Endothelial cell of umbilical vein (primary cell): Measurements from ENCODE around the gene DAG1. TPM values are rescaled to one million over a fixed set of nuclear protein-coding genes. Genes with fewer than 3 reads are reported as not detected.

Experiments used
- BruUV-seq: library from RNA; stranded (reverse); fragments of 400-500 nt; replicated peaks from 2 replicates; lab custom pipeline; 2021; lab: Mats Ljungman, UMichigan
- CTCF ChIA-PET: fragments of 300-600, 350-600 bp; sonication (Branson Sonifier 250); formaldehyde crosslinking; loops from one replicate; lab custom pipeline; 2021; ENCODE audit warnings: antibody characterized with exemption, inconsistent platforms; lab: Charles Lee
- POLR2A ChIA-PET: fragments of 300-600, 350-600 bp; sonication (Branson Sonifier 250); formaldehyde crosslinking; loops from one replicate; lab custom pipeline; 2021; ENCODE audit warnings: antibody characterized with exemption, inconsistent platforms; lab: Charles Lee
- DNase-seq: peaks from one replicate; pipeline ENCODE4 v3.0.0-alpha.2; 2011; ENCODE audit warnings: low read depth, low spot score
- FAIRE-seq: peaks from 2 replicates; lab custom pipeline; 2011; peaks lifted over from hg19 to GRCh38; lab: Jason Lieb, UNC
- H2AFZ ChIP-seq: 2 replicates; pipeline ENCODE4 v1.6.0; 2012; ENCODE audit warnings: low read depth, low read length, control low read depth, inconsistent platforms
- H3K27ac ChIP-seq: 2 replicates; pipeline ENCODE4 v1.5.1; 2011; ENCODE audit warnings: low read depth, mild to moderate bottlenecking, control low read depth, low read length, moderate library complexity; ENCODE audit not compliant: insufficient read depth
- H3K27me3 ChIP-seq, 2 experiments: 2 replicates each; pipeline versions ENCODE4 v1.6.0 to v1.6.1; 2011; ENCODE audit warnings: low read length in 2 of 2, mixed read lengths in 1 of 2; ENCODE audit not compliant: control insufficient read depth in 2 of 2, insufficient read depth in 2 of 2
- H3K36me3 ChIP-seq, 2 experiments: 2 replicates in 1 of 2; 3 replicates in 1 of 2; pipeline ENCODE4 v1.5.1; 2011; ENCODE audit warnings: low read length in 2 of 2, mild to moderate bottlenecking in 1 of 2, moderate library complexity in 1 of 2; ENCODE audit not compliant: control insufficient read depth in 2 of 2, insufficient read depth in 2 of 2; ENCODE audit errors: extremely low read depth in 1 of 2
- H3K4me1 ChIP-seq: 3 replicates; pipeline ENCODE4 v1.5.1; 2011; ENCODE audit warnings: mild to moderate bottlenecking, low read length; ENCODE audit not compliant: control insufficient read depth, insufficient read depth; ENCODE audit errors: extremely low read depth
- H3K4me2 ChIP-seq: 2 replicates; pipeline ENCODE4 v1.6.1; 2011; ENCODE audit warnings: low read length, control low read depth, mixed read lengths; ENCODE audit not compliant: insufficient read depth
- H3K4me3 ChIP-seq, 3 experiments: fragments of 200-600 bp in 1 of 3; sonication (generic), shearing (Covaris generic) in 1 of 3; replicated peaks in 1 of 3; 2 replicates each; pipeline ENCODE4 v1.5.1; 2011 to 2016; ENCODE audit warnings: control low read depth in 3 of 3, low read length in 3 of 3, mild to moderate bottlenecking in 2 of 3, inconsistent platforms in 1 of 3, low read depth in 1 of 3, moderate library complexity in 1 of 3; ENCODE audit not compliant: insufficient read depth in 1 of 3
- H3K79me2 ChIP-seq: 2 replicates; pipeline ENCODE4 v1.6.0; 2012; ENCODE audit warnings: low read length, inconsistent platforms; ENCODE audit not compliant: control insufficient read depth, insufficient read depth
- H3K9ac ChIP-seq: replicated peaks from 2 replicates; pipeline ENCODE3; 2011; ENCODE audit warnings: low read length, control low read depth; ENCODE audit not compliant: insufficient read depth; ENCODE audit errors: extremely low read depth
- H3K9me1 ChIP-seq: replicated peaks from 3 replicates; pipeline ENCODE4 v1.6.0; 2011; ENCODE audit warnings: mild to moderate bottlenecking, low read length; ENCODE audit not compliant: control insufficient read depth, insufficient read depth; ENCODE audit errors: extremely low read depth
- H3K9me3 ChIP-seq: replicated peaks from 2 replicates; pipeline ENCODE4 v1.5.1; 2012; ENCODE audit warnings: low read length, inconsistent platforms; ENCODE audit not compliant: control insufficient read depth, insufficient read depth
- H4K20me1 ChIP-seq: replicated peaks from 2 replicates; pipeline ENCODE3; 2011; ENCODE audit warnings: mild to moderate bottlenecking, low read length; ENCODE audit not compliant: control insufficient read depth, insufficient read depth; ENCODE audit errors: extremely low read depth
- EZH2 ChIP-seq: IDR thresholded peaks from 2 replicates; pipeline ENCODE4 v1.6.1; 2012; ENCODE audit warnings: borderline replicate concordance, low read depth, mild to moderate bottlenecking, moderate library complexity, low read length, inconsistent platforms; ENCODE audit not compliant: severe bottlenecking
- FOS ChIP-seq: IDR thresholded peaks from 2 replicates; pipeline ENCODE4 v1.6.1; 2011; ENCODE audit warnings: mild to moderate bottlenecking, low read length, moderate library complexity, borderline replicate concordance; ENCODE audit not compliant: insufficient read depth
- GATA2 ChIP-seq: IDR thresholded peaks from 2 replicates; pipeline ENCODE4 v1.7.0; 2011; ENCODE audit warnings: low read depth, mild to moderate bottlenecking, moderate library complexity, mixed read lengths, low read length; ENCODE audit not compliant: insufficient read length, insufficient read depth
- JUN ChIP-seq: IDR thresholded peaks from 2 replicates; pipeline ENCODE4 v1.6.1; 2011; ENCODE audit warnings: borderline replicate concordance, low read depth; ENCODE audit not compliant: insufficient read length, insufficient read depth
- MYC ChIP-seq: IDR thresholded peaks from one replicate; pipeline ENCODE4 v1.6.1; 2011; ENCODE audit warnings: mild to moderate bottlenecking, low read depth, low read length
- POLR2A ChIP-seq: IDR thresholded peaks from 2 replicates; pipeline ENCODE4 v1.6.1; 2012; ENCODE audit warnings: low read depth, mild to moderate bottlenecking, control low read depth, low read length
- POLR2AphosphoS5 ChIP-seq: IDR thresholded peaks from 2 replicates; pipeline ENCODE4 v1.6.1; 2012; ENCODE audit warnings: low read depth, mild to moderate bottlenecking, control low read depth, low read length, moderate library complexity; ENCODE audit not compliant: insufficient read depth
- dilution Hi-C: fragments of 300-500 bp; cut with MboI; formaldehyde crosslinking; loops from one replicate; pipeline ENCODE4 v1.15.0; 2019; ENCODE audit warnings: low sequenced_read_pairs; ENCODE audit not compliant: extremely low pct_ligation_motif_present
- intact Hi-C: fragments of 100-400 bp; cut with micrococcal nuclease; formaldehyde crosslinking; loops from one replicate; pipeline ENCODE4 v1.10.0; 2022
- polyA plus RNA-seq, 4 experiments: library from polyadenylated mRNA; depleted of rRNA in 3 of 4; stranded (reverse) in 3 of 4; unstranded in 1 of 4; fragments of >200 nt; gene quantifications; 2 replicates each; pipeline versions ENCODE4 v1.2.1 to v1.2.3, GENCODE V29; 2011 to 2012; ENCODE audit warnings: missing spikeins in 1 of 4
- total RNA-seq: library from RNA; stranded (reverse); gene quantifications from 2 replicates; pipeline ENCODE4 v1.2.3, GENCODE V29; 2021
- TF ChIP-seq, protein P1 (sequence below): IDR thresholded peaks from 2 replicates; pipeline ENCODE4 v1.6.1; 2011; ENCODE audit not compliant: insufficient read depth, insufficient read length
- TF ChIP-seq, protein P2 (sequence below), 2 donors: IDR thresholded peaks; 1 replicate in 1 of 2; 2 replicates in 1 of 2; pipeline ENCODE4 v1.5.1; 2011; ENCODE audit warnings: low read length in 2 of 2, mild to moderate bottlenecking in 2 of 2, moderate library complexity in 2 of 2, control low read depth in 1 of 2, inconsistent platforms in 1 of 2, low read depth in 1 of 2; ENCODE audit not compliant: insufficient read depth in 1 of 2; ENCODE audit errors: extremely low read depth in 1 of 2

Gene DAG1
- total and polyA plus RNA-seq, 2 donors (not counting 3 experiments of a cell fraction or from before 2014, with no cell fraction given), result 59.6 to 97.5 TPM

DNA sequence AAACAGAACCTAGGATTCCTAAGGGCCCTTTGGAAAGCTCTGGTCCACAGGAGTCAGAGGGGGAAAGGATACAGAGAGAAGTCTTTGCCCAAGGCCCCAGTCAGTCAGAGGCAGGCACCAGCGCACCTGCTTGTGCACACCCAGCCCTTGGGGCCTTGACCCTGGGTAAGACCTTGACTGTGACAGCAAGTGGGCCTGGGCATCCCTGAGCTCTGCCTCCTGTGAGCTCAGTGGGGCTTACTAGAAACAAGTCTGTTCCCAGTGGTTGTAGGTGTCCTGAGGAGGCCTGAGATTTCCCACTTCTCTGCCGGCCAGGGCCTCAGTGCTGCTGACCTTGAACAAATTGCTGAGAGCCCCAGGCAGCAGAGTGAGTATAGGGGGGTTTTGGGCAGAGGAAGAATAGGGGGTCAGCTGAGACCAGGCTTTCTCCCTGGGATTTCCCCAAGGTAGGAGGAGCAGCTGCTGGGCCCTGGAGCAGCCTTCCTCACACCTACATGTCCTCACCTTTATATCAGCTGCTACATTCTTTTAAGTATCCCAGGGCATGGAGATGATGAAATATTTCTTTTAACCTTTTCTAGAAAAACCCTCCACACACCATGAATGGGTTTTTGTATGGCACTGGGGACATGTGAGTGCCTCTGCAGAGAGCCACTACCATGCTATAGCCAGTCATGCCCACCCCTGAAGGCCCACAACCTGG is 9.7 kb upstream of the DAG1 start:
- no TSS peak for BruUV-seq
- Histone ChIP-seq H3K9ac (no peak overlapping the region), H3K79me2 (no peaks in the 10 kb centered on the region), H3K4me3 (no peak overlapping the region), H3K9me3 (no peaks in the 10 kb centered on the region), H3K27ac (no peak overlapping the region), H3K27me3 (no peaks in the 10 kb centered on the region), H4K20me1 (no peaks in the 10 kb centered on the region), H3K4me2 (no peak overlapping the region), H3K9me1 (no peaks in the 10 kb centered on the region), H3K36me3 (no peaks in the 10 kb centered on the region), H2AFZ (no peak overlapping the region), H3K4me1 (no peaks in the 10 kb centered on the region)
- FAIRE-seq, result no peak
- dilution Hi-C loops, result no loop called here
- ChIA-PET POLR2A (no interaction called here), CTCF (interaction anchor here (2.9 kb wide), 1 partner anchor 11 kb away, joined by 24 read pairs; no protein-coding TSS in a partner anchor)
- intact Hi-C loops, result no loop called here
- no peak for TF ChIP-seq POLR2AphosphoS5
- no peak for TF ChIP-seq JUN
- no peak for TF ChIP-seq MYC
- TF ChIP-seq POLR2A, result no peak
- no peak for TF ChIP-seq EZH2
- TF ChIP-seq, protein P1, sequence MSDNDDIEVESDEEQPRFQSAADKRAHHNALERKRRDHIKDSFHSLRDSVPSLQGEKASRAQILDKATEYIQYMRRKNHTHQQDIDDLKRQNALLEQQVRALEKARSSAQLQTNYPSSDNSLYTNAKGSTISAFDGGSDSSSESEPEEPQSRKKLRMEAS, result no peak
- no peak for TF ChIP-seq GATA2
- TF ChIP-seq, protein P2, sequence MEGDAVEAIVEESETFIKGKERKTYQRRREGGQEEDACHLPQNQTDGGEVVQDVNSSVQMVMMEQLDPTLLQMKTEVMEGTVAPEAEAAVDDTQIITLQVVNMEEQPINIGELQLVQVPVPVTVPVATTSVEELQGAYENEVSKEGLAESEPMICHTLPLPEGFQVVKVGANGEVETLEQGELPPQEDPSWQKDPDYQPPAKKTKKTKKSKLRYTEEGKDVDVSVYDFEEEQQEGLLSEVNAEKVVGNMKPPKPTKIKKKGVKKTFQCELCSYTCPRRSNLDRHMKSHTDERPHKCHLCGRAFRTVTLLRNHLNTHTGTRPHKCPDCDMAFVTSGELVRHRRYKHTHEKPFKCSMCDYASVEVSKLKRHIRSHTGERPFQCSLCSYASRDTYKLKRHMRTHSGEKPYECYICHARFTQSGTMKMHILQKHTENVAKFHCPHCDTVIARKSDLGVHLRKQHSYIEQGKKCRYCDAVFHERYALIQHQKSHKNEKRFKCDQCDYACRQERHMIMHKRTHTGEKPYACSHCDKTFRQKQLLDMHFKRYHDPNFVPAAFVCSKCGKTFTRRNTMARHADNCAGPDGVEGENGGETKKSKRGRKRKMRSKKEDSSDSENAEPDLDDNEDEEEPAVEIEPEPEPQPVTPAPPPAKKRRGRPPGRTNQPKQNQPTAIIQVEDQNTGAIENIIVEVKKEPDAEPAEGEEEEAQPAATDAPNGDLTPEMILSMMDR (IDR thresholded peaks at IDR 0.05; ENCODE audit: extremely low read depth in 1 of 2, insufficient read depth in 1 of 2, low read depth in 1 of 2, low read length in 2 of 2), result no peak
- no peak for TF ChIP-seq FOS
- DNase-seq, result no peak
